IMR-90 (cell line): ENCODE data around the gene DPH7. TPM values are rescaled to one million over a fixed set of nuclear protein-coding genes. Genes with fewer than 3 reads are reported as not detected.

Experiments used
- ATAC-seq: fragments of 200-7000 bp; cut with Tn5 transposase; 2 replicates; pipeline ENCODE4 v1.9.1; 2020; ENCODE audit warnings: low read depth, mild to moderate bottlenecking, moderate library complexity
- BruUV-seq: library from RNA; stranded (reverse); fragments of 400-500 nt; replicated peaks from 2 replicates; lab custom pipeline; 2021; lab: Mats Ljungman, UMichigan
- CTCF ChIA-PET: fragments of 300-600 bp; formaldehyde crosslinking; extraction: SDS; loops from one replicate; lab custom pipeline; 2021; ENCODE audit warnings: antibody characterized with exemption; lab: Yijun Ruan, JAX
- POLR2A ChIA-PET: fragments of 300-600 bp; sonication (Branson Sonifier 250); formaldehyde crosslinking; loops from one replicate; lab custom pipeline; 2022; ENCODE audit warnings: antibody characterized with exemption; ENCODE audit not compliant: unreplicated experiment; lab: Charles Lee
- DNase-seq: peaks from one replicate; pipeline ENCODE4 v3.0.0; 2013
- H2AFZ ChIP-seq: replicated peaks from 2 replicates; pipeline ENCODE3; 2013; ENCODE audit warnings: low read length, mild to moderate bottlenecking; ENCODE audit not compliant: poor library complexity
- H2AK5ac ChIP-seq: 2 replicates; pipeline ENCODE4 v1.6.1; 2013; ENCODE audit warnings: low read depth, low read length, inconsistent platforms
- H2AK9ac ChIP-seq: replicated peaks from 2 replicates; pipeline ENCODE3; 2013; ENCODE audit warnings: mild to moderate bottlenecking, low read depth, low read length, moderate library complexity; ENCODE audit not compliant: poor library complexity
- H2BK120ac ChIP-seq: 2 replicates; pipeline ENCODE4 v1.6.1; 2013; ENCODE audit warnings: low read depth, low read length, inconsistent platforms
- H2BK15ac ChIP-seq: 3 replicates; pipeline ENCODE4 v1.6.1; 2013; ENCODE audit warnings: low read depth, low read length, inconsistent platforms
- H2BK20ac ChIP-seq: 2 replicates; pipeline ENCODE4 v1.6.1; 2013; ENCODE audit warnings: low read depth, mild to moderate bottlenecking, inconsistent platforms, low read length, moderate library complexity
- H2BK5ac ChIP-seq: 2 replicates; pipeline ENCODE4 v1.6.1; 2013; ENCODE audit warnings: mild to moderate bottlenecking, low read depth, low read length, inconsistent platforms; ENCODE audit not compliant: poor library complexity, severe bottlenecking
- H3K14ac ChIP-seq: replicated peaks from 2 replicates; pipeline ENCODE4 v1.6.1; 2013; ENCODE audit warnings: low read depth, low read length, inconsistent platforms
- H3K18ac ChIP-seq: 2 replicates; pipeline ENCODE4 v1.6.1; 2013; ENCODE audit warnings: low read depth, low read length, control low read depth
- H3K23ac ChIP-seq: 2 replicates; pipeline ENCODE4 v1.6.1; 2013; ENCODE audit warnings: low read depth, low read length, inconsistent platforms
- H3K27ac ChIP-seq: 2 replicates; pipeline ENCODE4 v1.5.1; 2013; ENCODE audit warnings: mild to moderate bottlenecking, control low read depth, low read length; ENCODE audit not compliant: insufficient read depth
- H3K27me3 ChIP-seq: 2 replicates; pipeline ENCODE4 v1.6.1; 2013; ENCODE audit warnings: low read length; ENCODE audit not compliant: control insufficient read depth, insufficient read depth
- H3K36me3 ChIP-seq: 2 replicates; pipeline ENCODE4 v1.6.1; 2013; ENCODE audit warnings: low read length, mixed read lengths; ENCODE audit not compliant: control insufficient read depth, insufficient read depth
- H3K4ac ChIP-seq: 2 replicates; pipeline ENCODE4 v1.6.1; 2013; ENCODE audit warnings: low read depth, low read length, inconsistent platforms
- H3K4me1 ChIP-seq: 2 replicates; pipeline ENCODE4 v1.6.1; 2013; ENCODE audit warnings: low read length, mixed read lengths; ENCODE audit not compliant: control insufficient read depth, insufficient read depth
- H3K4me2 ChIP-seq: 2 replicates; pipeline ENCODE4 v1.6.1; 2013; ENCODE audit warnings: low read depth, mild to moderate bottlenecking, control low read depth, low read length, moderate library complexity
- H3K4me3 ChIP-seq: 2 replicates; pipeline ENCODE4 v1.5.1; 2013; ENCODE audit warnings: low read depth, mild to moderate bottlenecking, control low read depth, low read length, moderate library complexity; ENCODE audit not compliant: insufficient read depth
- H3K56ac ChIP-seq: 2 replicates; pipeline ENCODE4 v1.6.1; 2013; ENCODE audit warnings: low read length, inconsistent platforms; ENCODE audit not compliant: insufficient read depth; ENCODE audit errors: extremely low read depth
- H3K79me1 ChIP-seq, 2 experiments: 2 replicates each; pipeline ENCODE4 v1.6.1; 2013; ENCODE audit warnings: low read length in 2 of 2, inconsistent platforms in 1 of 2, low read depth in 1 of 2
- H3K9ac ChIP-seq: 2 replicates; pipeline ENCODE4 v1.6.1; 2013; ENCODE audit warnings: low read depth, low read length, control low read depth
- H3K9me1 ChIP-seq: 2 replicates; pipeline ENCODE4 v1.6.1; 2013; ENCODE audit warnings: low read length, inconsistent platforms; ENCODE audit not compliant: insufficient read depth
- H3K9me3 ChIP-seq: 2 replicates; pipeline ENCODE4 v1.6.1; 2013; ENCODE audit warnings: low read length; ENCODE audit not compliant: control insufficient read depth, insufficient read depth
- H4K20me1 ChIP-seq: 2 replicates; pipeline ENCODE4 v1.6.1; 2013; ENCODE audit warnings: low read length, inconsistent platforms; ENCODE audit not compliant: insufficient read depth
- H4K5ac ChIP-seq: 2 replicates; pipeline ENCODE4 v1.6.1; 2013; ENCODE audit warnings: mild to moderate bottlenecking, low read depth, low read length, control low read depth
- H4K8ac ChIP-seq, 2 experiments: 2 replicates each; pipeline ENCODE4 v1.6.1; 2013; ENCODE audit warnings: low read depth in 2 of 2, low read length in 2 of 2, control low read depth in 1 of 2, inconsistent platforms in 1 of 2
- H4K91ac ChIP-seq: 2 replicates; pipeline ENCODE4 v1.6.1; 2013; ENCODE audit warnings: low read depth, low read length, inconsistent platforms; ENCODE audit not compliant: insufficient read depth
- BHLHE40 ChIP-seq: fragments of 150-350 bp; IDR thresholded peaks from 2 replicates; pipeline ENCODE4 v1.6.1; 2016; ENCODE audit warnings: mild to moderate bottlenecking, low read depth, low read length
- CEBPB ChIP-seq: IDR thresholded peaks from 2 replicates; pipeline ENCODE4 v1.6.1; 2012; ENCODE audit warnings: low read depth, low read length, improper control_type of control experiment
- CHD1 ChIP-seq: IDR thresholded peaks from 2 replicates; pipeline ENCODE4 v1.6.1; 2012; ENCODE audit warnings: low read depth, low read length, improper control_type of control experiment
- FOS ChIP-seq: fragments of 150-350 bp; IDR thresholded peaks from 2 replicates; pipeline ENCODE4 v1.6.1; 2016; ENCODE audit warnings: low read depth, low read length
- MAZ ChIP-seq: IDR thresholded peaks from 2 replicates; pipeline ENCODE4 v1.6.1; 2012; ENCODE audit warnings: low read depth, mild to moderate bottlenecking, low read length, improper control_type of control experiment, moderate library complexity, borderline replicate concordance
- NFE2L2 ChIP-seq: fragments of 150-350 bp; IDR thresholded peaks from 2 replicates; pipeline ENCODE4 v1.6.1; 2016; ENCODE audit warnings: low read depth, mild to moderate bottlenecking, low read length
- POLR2A ChIP-seq: IDR thresholded peaks from 2 replicates; pipeline ENCODE4 v1.6.1; 2012; ENCODE audit warnings: mild to moderate bottlenecking, low read depth, low read length
- RAD21 ChIP-seq: IDR thresholded peaks from 2 replicates; pipeline ENCODE4 v1.6.1; 2012; ENCODE audit warnings: low read length, improper control_type of control experiment
- RCOR1 ChIP-seq: IDR thresholded peaks from 2 replicates; pipeline ENCODE4 v1.6.1; 2012; ENCODE audit warnings: mild to moderate bottlenecking, low read length, improper control_type of control experiment; ENCODE audit not compliant: insufficient replicate concordance
- RFX5 ChIP-seq: IDR thresholded peaks from 2 replicates; pipeline ENCODE4 v1.8.0; 2012; ENCODE audit warnings: low read depth, mild to moderate bottlenecking, low read length, moderate library complexity
- SMC3 ChIP-seq: fragments of 150-350 bp; IDR thresholded peaks from 2 replicates; pipeline ENCODE4 v1.6.1; 2016; ENCODE audit warnings: low read depth, mild to moderate bottlenecking, antibody characterized with exemption, low read length, moderate library complexity
- WGBS, 2 experiments: methylation state at CpG; one replicate each; pipeline versions ENCODE4 v1.1.5 to v1.1.7; 2013; ENCODE audit warnings: missing lambda C conversion rate in 2 of 2; ENCODE audit not compliant: insufficient read length in 1 of 2; ENCODE audit errors: extremely low coverage in 2 of 2; 5-methylcytosine and 5-hydroxymethylcytosine counted together
- dilution Hi-C: fragments of 300-500 bp; cut with HindIII; formaldehyde crosslinking; loops from one replicate; pipeline ENCODE4 v1.14.3; 2018; ENCODE audit warnings: low sequenced_read_pairs; ENCODE audit not compliant: unreplicated experiment
- in situ Hi-C: fragments of 300-500 bp; cut with MboI; formaldehyde crosslinking; loops from 3 replicates; pipeline ENCODE4 v1.14.3; 2019; ENCODE audit warnings: low sequenced_read_pairs, inconsistent platforms, mixed read lengths
- intact Hi-C: fragments of 100-400 bp; cut with micrococcal nuclease; formaldehyde crosslinking; loops from 2 replicates; pipeline ENCODE4 v1.10.0; 2022
- polyA plus RNA-seq, 3 experiments: library from polyadenylated mRNA; depleted of rRNA; stranded (reverse); fragments of >200 nt; gene quantifications; 2 replicates each; pipeline ENCODE4 v1.2.3, GENCODE V29; 2012; ENCODE audit warnings: low replicate concordance in 1 of 3
- total RNA-seq: library from RNA; depleted of rRNA; stranded (reverse); fragments of >200 nt; gene quantifications from 2 replicates; pipeline ENCODE4 v1.2.3, GENCODE V29; 2012
- TF ChIP-seq, protein P1 (sequence below): fragments of 150-350 bp; IDR thresholded peaks from 2 replicates; pipeline ENCODE4 v1.6.1; 2017; ENCODE audit warnings: mild to moderate bottlenecking, antibody characterized with exemption, low read length, low read depth
- TF ChIP-seq, protein P2 (sequence below): fragments of 150-350 bp; IDR thresholded peaks from 2 replicates; pipeline ENCODE4 v1.6.1; 2016; ENCODE audit warnings: low read depth, mild to moderate bottlenecking, low read length, moderate library complexity, borderline replicate concordance

DPH7 gene
- total and polyA plus RNA-seq, 2 of the 4 experiments (the other 2 are of a cell fraction), result 12.5 to 33.7 TPM

DNA sequence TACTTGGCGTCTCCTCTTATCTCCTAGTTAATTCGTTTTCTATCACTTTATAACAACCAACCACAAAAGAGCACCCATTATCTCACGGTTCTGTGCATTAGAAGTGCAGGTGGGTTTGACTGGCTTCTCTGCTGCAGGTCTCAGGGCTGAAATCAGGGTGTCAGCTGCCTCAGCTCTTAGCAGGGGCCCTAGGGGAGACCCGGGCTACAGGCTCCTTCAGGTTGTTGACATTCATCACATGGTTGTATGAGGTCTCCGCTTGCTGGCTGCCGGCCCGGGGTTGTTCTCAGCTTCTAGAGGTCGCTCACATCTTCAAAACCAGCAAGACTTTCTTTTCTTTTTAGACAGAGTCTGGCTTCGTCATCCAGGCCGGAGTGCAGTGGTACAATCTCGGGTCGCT is 14.5 kb upstream of the DPH7 start:
- CTCF ChIA-PET, result no interaction called here
- Histone ChIP-seq H3K36me3 (peaks cover 4% of the 10 kb centered on the region), H3K23ac (no peak overlapping the region), H2AFZ (no peak overlapping the region), H3K4me1 (peaks cover 7% of the 10 kb centered on the region), H3K14ac (no peak overlapping the region), H4K8ac (no peak overlapping the region), H2BK15ac (no peak overlapping the region), H2BK120ac (no peak overlapping the region), H3K4me2 (no peak overlapping the region), H3K79me1 (peaks cover 7 to 24% of the 10 kb centered on the region in 2 experiments), H3K9ac (no peak overlapping the region), H3K4ac (no peak overlapping the region), H2BK20ac (no peak overlapping the region), H4K20me1 (peaks cover 10% of the 10 kb centered on the region; the same call in 1 of the 2 replicates), H2AK9ac (no peak overlapping the region), H3K9me1 (no peaks in the 10 kb centered on the region), H3K9me3 (no peaks in the 10 kb centered on the region), H2BK5ac (no peak overlapping the region), H3K18ac (no peak overlapping the region), H3K27ac (no peak overlapping the region), H3K56ac (no peak overlapping the region), H3K27me3 (no peaks in the 10 kb centered on the region), H3K4me3 (no peak overlapping the region), H2AK5ac (no peak overlapping the region), H4K91ac (no peak overlapping the region), H4K5ac (no peak overlapping the region)
- DNase-seq, result no peak
- WGBS, 2 experiments, result 80% methylated on average over 1 of the region's 12 CpGs; no CpG with 5 or more reads in 1 of the 2 experiments
- BruUV-seq, result no TSS peak
- intact Hi-C loops, result no loop called here
- ATAC-seq, result no peak
- POLR2A ChIA-PET, result no interaction called here
- in situ Hi-C loops, result no loop called here
- TF ChIP-seq, protein P1, sequence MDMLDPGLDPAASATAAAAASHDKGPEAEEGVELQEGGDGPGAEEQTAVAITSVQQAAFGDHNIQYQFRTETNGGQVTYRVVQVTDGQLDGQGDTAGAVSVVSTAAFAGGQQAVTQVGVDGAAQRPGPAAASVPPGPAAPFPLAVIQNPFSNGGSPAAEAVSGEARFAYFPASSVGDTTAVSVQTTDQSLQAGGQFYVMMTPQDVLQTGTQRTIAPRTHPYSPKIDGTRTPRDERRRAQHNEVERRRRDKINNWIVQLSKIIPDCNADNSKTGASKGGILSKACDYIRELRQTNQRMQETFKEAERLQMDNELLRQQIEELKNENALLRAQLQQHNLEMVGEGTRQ, result no peak
- TF ChIP-seq POLR2A, result no peak
- TF ChIP-seq BHLHE40, result no peak
- no peak for TF ChIP-seq RCOR1
- TF ChIP-seq, protein P2, sequence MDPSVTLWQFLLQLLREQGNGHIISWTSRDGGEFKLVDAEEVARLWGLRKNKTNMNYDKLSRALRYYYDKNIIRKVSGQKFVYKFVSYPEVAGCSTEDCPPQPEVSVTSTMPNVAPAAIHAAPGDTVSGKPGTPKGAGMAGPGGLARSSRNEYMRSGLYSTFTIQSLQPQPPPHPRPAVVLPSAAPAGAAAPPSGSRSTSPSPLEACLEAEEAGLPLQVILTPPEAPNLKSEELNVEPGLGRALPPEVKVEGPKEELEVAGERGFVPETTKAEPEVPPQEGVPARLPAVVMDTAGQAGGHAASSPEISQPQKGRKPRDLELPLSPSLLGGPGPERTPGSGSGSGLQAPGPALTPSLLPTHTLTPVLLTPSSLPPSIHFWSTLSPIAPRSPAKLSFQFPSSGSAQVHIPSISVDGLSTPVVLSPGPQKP, result no peak
- TF ChIP-seq FOS, result no peak
- no peak for TF ChIP-seq NFE2L2
- TF ChIP-seq CHD1, result no peak
- no peak for TF ChIP-seq MAZ
- TF ChIP-seq SMC3, result no peak
- TF ChIP-seq RFX5, result no peak
- no peak for TF ChIP-seq CEBPB
- no peak for TF ChIP-seq RAD21
- dilution Hi-C loops, result no loop called here
